K562 (cell line): ENCODE data around the gene NME7. TPM values are rescaled to one million over a fixed set of nuclear protein-coding genes. Genes with fewer than 3 reads are reported as not detected.

Source experiments
- ATAC-seq: fragments of 200-7000 bp; cut with Tn5 transposase; 3 replicates; pipeline ENCODE4 v1.9.1; 2020; ENCODE audit warnings: moderate library complexity
- BruUV-seq: library from RNA; stranded (reverse); fragments of 400-500 nt; replicated peaks from 2 replicates; lab custom pipeline; 2021; lab: Mats Ljungman, UMichigan
- CTCF ChIA-PET: fragments of 300-600 bp; formaldehyde crosslinking; extraction: SDS; loops from one replicate; lab custom pipeline; 2021; ENCODE audit warnings: low intra/inter-chr PET ratio; lab: Yijun Ruan, JAX
- POLR2A ChIA-PET: fragments of 300-600, 350-650 bp; sonication (Branson Sonifier 250); formaldehyde crosslinking; extraction: SDS; loops from one replicate; lab custom pipeline; 2021; ENCODE audit warnings: antibody characterized with exemption, inconsistent platforms; lab: Yijun Ruan, JAX
- DNase-seq, 4 experiments: peaks; one replicate each; pipeline versions ENCODE4 v3.0.0 to v3.0.0-alpha.2; 2011 to 2018; ENCODE audit warnings: low spot score in 3 of 4, mixed read lengths in 3 of 4; ENCODE audit errors: extremely low read depth in 1 of 4
- FAIRE-seq: peaks from 2 replicates; lab custom pipeline; 2011; peaks lifted over from hg19 to GRCh38; lab: Jason Lieb, UNC
- H2AFZ ChIP-seq: 2 replicates; pipeline ENCODE4 v1.6.0; 2011; ENCODE audit warnings: low read depth, low read length, control low read depth, inconsistent platforms
- H3K27ac ChIP-seq: fragments of 200-600 bp; 3 replicates; pipeline ENCODE4 v1.8.0; 2011; ENCODE audit warnings: low read depth, mild to moderate bottlenecking, control low read depth, inconsistent platforms, low read length, moderate library complexity, mixed read lengths; ENCODE audit errors: extremely low read depth
- H3K27me3 ChIP-seq, 2 experiments: fragments of 300-600 bp in 1 of 2; 2 replicates in 1 of 2; 3 replicates in 1 of 2; pipeline versions ENCODE4 v1.6.0 to v1.8.0; 2011; ENCODE audit warnings: inconsistent platforms in 2 of 2, low read length in 2 of 2, mild to moderate bottlenecking in 1 of 2, mixed read lengths in 1 of 2, moderate library complexity in 1 of 2; ENCODE audit not compliant: control insufficient read depth in 2 of 2, insufficient read depth in 2 of 2
- H3K36me3 ChIP-seq: fragments of 300-600 bp; 3 replicates; pipeline ENCODE4 v1.8.0; 2011; ENCODE audit warnings: mild to moderate bottlenecking, low read length, inconsistent platforms; ENCODE audit not compliant: control insufficient read depth, insufficient read depth
- H3K4me1 ChIP-seq, 2 experiments: fragments of 200-600 bp in 1 of 2; replicated peaks in 1 of 2; 2 replicates in 1 of 2; 3 replicates in 1 of 2; pipeline versions ENCODE4 v1.5.1 to v1.8.0; 2011; ENCODE audit warnings: inconsistent platforms in 2 of 2, low read length in 2 of 2, mild to moderate bottlenecking in 1 of 2, mixed read lengths in 1 of 2, moderate library complexity in 1 of 2; ENCODE audit not compliant: control insufficient read depth in 2 of 2, insufficient read depth in 2 of 2
- H3K4me2 ChIP-seq: 2 replicates; pipeline ENCODE4 v1.6.1; 2011; ENCODE audit warnings: low read length, control low read depth, inconsistent platforms, mixed read lengths; ENCODE audit not compliant: insufficient read depth
- H3K4me3 ChIP-seq: fragments of 200-600 bp; sonication (generic), shearing (Covaris generic); 2 replicates; pipeline ENCODE4 v1.5.1; 2016; ENCODE audit warnings: control low read depth, inconsistent platforms
- H3K79me2 ChIP-seq: fragments of 200-600 bp; 3 replicates; pipeline ENCODE4 v1.8.0; 2011; ENCODE audit warnings: low read length, inconsistent platforms; ENCODE audit not compliant: control insufficient read depth, insufficient read depth
- H3K9ac ChIP-seq, 2 experiments: 2 replicates each; pipeline versions ENCODE4 v1.6.0 to v1.6.1; 2011; ENCODE audit warnings: low read depth in 2 of 2, low read length in 2 of 2, control low read depth in 1 of 2, inconsistent platforms in 1 of 2, mild to moderate bottlenecking in 1 of 2, mixed read lengths in 1 of 2; ENCODE audit not compliant: insufficient read depth in 1 of 2
- H3K9me1 ChIP-seq: one replicate; pipeline ENCODE4 v1.6.0; 2011; ENCODE audit warnings: inconsistent platforms, mild to moderate bottlenecking, low read length, moderate library complexity; ENCODE audit not compliant: control insufficient read depth, insufficient read depth
- H3K9me3 ChIP-seq: replicated peaks from 2 replicates; pipeline ENCODE4 v1.5.1; 2011; ENCODE audit warnings: low read depth, low read length, inconsistent platforms; ENCODE audit not compliant: control insufficient read depth, insufficient read depth
- H4K20me1 ChIP-seq: replicated peaks from 2 replicates; pipeline ENCODE4 v1.6.1; 2011; ENCODE audit warnings: low read length, inconsistent platforms, mixed read lengths; ENCODE audit not compliant: control insufficient read depth, insufficient read depth
- CXXC5 ChIP-seq: fragments of 250-450 bp; sonication (Bioruptor Pico); IDR thresholded peaks from 2 replicates; pipeline ENCODE4 v1.8.0; 2022; ENCODE audit warnings: inconsistent platforms, mild to moderate bottlenecking, moderate library complexity
- HMBOX1 ChIP-seq: sonication (generic); IDR thresholded peaks from 2 replicates; pipeline ENCODE4 v1.6.1; 2016
- POLR3A ChIP-seq: IDR thresholded peaks from 2 replicates; pipeline ENCODE4 v1.6.1; 2011; ENCODE audit warnings: borderline replicate concordance, mild to moderate bottlenecking, moderate library complexity; ENCODE audit not compliant: insufficient read length, insufficient read depth; ENCODE audit errors: extremely low read depth
- in situ Hi-C: fragments of 300-500 bp; cut with MboI; formaldehyde crosslinking; loops from 4 replicates; pipeline ENCODE4 v1.15.0; 2018; ENCODE audit warnings: inconsistent platforms, mixed read lengths
- intact Hi-C: fragments of 100-400 bp; cut with micrococcal nuclease; formaldehyde crosslinking; loops from 2 replicates; pipeline ENCODE4 v1.14.2; 2022
- polyA plus RNA-seq, 8 experiments: library from polyadenylated mRNA; depleted of rRNA in 4 of 8; stranded (reverse) in 5 of 8; unstranded in 3 of 8; fragments of >200 nt; fragmentation: Nextera tagmentation in 2 of 8; fragmentation: Illumina TruSeq in 1 of 8; extraction: Ambion mirVana in 2 of 8; extraction: Trizol in 1 of 8; gene quantifications; 2 replicates each; pipeline versions ENCODE4 v1.2.1 to v1.2.3, GENCODE V29; 2011 to 2014; ENCODE audit warnings: inconsistent platforms in 1 of 8, missing spikeins in 1 of 8
- total RNA-seq, 7 experiments: library from RNA; depleted of rRNA in 6 of 7; stranded (reverse); fragments of >200 nt in 6 of 7; fragmentation: Illumina TruSeq in 2 of 7; extraction: Trizol in 2 of 7; gene quantifications; 2 replicates each; pipeline versions ENCODE4 v1.2.1 to v1.2.3, GENCODE V29; 2011 to 2021; ENCODE audit warnings: low replicate concordance in 1 of 7

NME7 gene
- total and polyA plus RNA-seq, 9 of the 15 experiments (the other 6 are each of a cell fraction or from before 2014, with no cell fraction given) = 7.9 to 43.2 (median 23.9) TPM

GRCh38 chr1:169339773-169340172 lies 27.8 kb downstream of the NME7 start:
- Histone ChIP-seq H4K20me1 (no peaks in the 10 kb centered on the region), H3K4me2 (no peak overlapping the region), H2AFZ (0 out of 2 replicates have a peak overlapping the region, but pooled peaks have one; percentile 2), H3K79me2 (no peaks in the 10 kb centered on the region), H3K9ac (no peak overlapping the region), H3K4me3 (no peak overlapping the region), H3K9me3 (no peaks in the 10 kb centered on the region; the same call in 1 of the 2 replicates), H3K4me1 (peaks cover 3 to 9% of the 10 kb centered on the region in 2 experiments; a peak in 3 of 5 replicates), H3K27me3 (no peaks in the 10 kb centered on the region), H3K36me3 (no peaks in the 10 kb centered on the region; the same call in 2 of the 3 replicates), H3K27ac (no peak overlapping the region; the same call in 2 of the 3 replicates), H3K9me1 (no peaks in the 10 kb centered on the region)
- peak; percentile 39 for ATAC-seq
- no peak for DNase-seq
- in situ Hi-C loops (no loop called here), intact Hi-C loops (loop anchor here (2.0 to 10.0 kb wide), 3 partner anchors 27 to 705 kb away; no protein-coding TSS in a partner anchor)
- TF ChIP-seq POLR3A (no peak), CXXC5 (CRISPR knock-in tag) (0 out of 2 replicates have a peak, but pooled peaks have one; percentile 20), HMBOX1 (0 out of 2 replicates have a peak, but pooled peaks have one; percentile 18)
- no peak for FAIRE-seq
- ChIA-PET CTCF (no interaction called here), POLR2A (interaction anchor here (0.7 to 1.3 kb wide), 2 partner anchors 8 to 731 kb away, joined by 3 read pairs; no protein-coding TSS in a partner anchor)
- BruUV-seq = no TSS peak
